OCI-LY1 (cell line): ENCODE measurements around the gene CNTNAP5.

Source experiments
- H2AFZ ChIP-seq: fragments of 200-600 bp; sonication (generic), shearing (Covaris generic); 2 replicates; pipeline ENCODE4 v1.6.0; 2014; ENCODE audit warnings: antibody characterized with exemption, mild to moderate bottlenecking, low read length
- H3F3A ChIP-seq: fragments of 200-600 bp; sonication (generic), shearing (Covaris generic); 2 replicates; pipeline ENCODE4 v1.6.0; 2014; ENCODE audit warnings: mild to moderate bottlenecking, antibody characterized with exemption, low read length, moderate library complexity; ENCODE audit not compliant: insufficient read depth
- H3K27ac ChIP-seq: fragments of 200-600 bp; sonication (generic); 2 replicates; pipeline ENCODE4 v1.5.1; 2014; ENCODE audit warnings: low read length, mixed run types, mild to moderate bottlenecking, low read depth; ENCODE audit not compliant: poor library complexity, severe bottlenecking
- H3K27me3 ChIP-seq: fragments of 200-600 bp; sonication (generic); 2 replicates; pipeline ENCODE4 v1.6.0; 2014; ENCODE audit warnings: antibody characterized with exemption, mild to moderate bottlenecking, low read length, moderate library complexity; ENCODE audit not compliant: insufficient read depth
- H3K36me3 ChIP-seq: fragments of 200-600 bp; sonication (generic); 2 replicates; pipeline ENCODE4 v1.6.1; 2014; ENCODE audit warnings: mild to moderate bottlenecking, antibody characterized with exemption, low read length, moderate library complexity, mixed read lengths; ENCODE audit not compliant: insufficient read depth
- H3K4me1 ChIP-seq: fragments of 200-600 bp; sonication (generic); 2 replicates; pipeline ENCODE4 v1.5.1; 2014; ENCODE audit warnings: mild to moderate bottlenecking, low read length, moderate library complexity; ENCODE audit not compliant: insufficient read depth, severe bottlenecking
- H3K4me2 ChIP-seq: fragments of 200-600 bp; sonication (generic), shearing (Covaris generic); 2 replicates; pipeline ENCODE4 v1.6.1; 2014; ENCODE audit warnings: low read length
- H3K4me3 ChIP-seq: fragments of 200-600 bp; sonication (generic); 2 replicates; pipeline ENCODE4 v1.5.1; 2014; ENCODE audit warnings: low read length, low read depth, mild to moderate bottlenecking, mixed read lengths; ENCODE audit not compliant: poor library complexity, severe bottlenecking
- H3K79me2 ChIP-seq: fragments of 200-600 bp; shearing (Covaris generic); 2 replicates; pipeline ENCODE4 v1.6.1; 2016; ENCODE audit warnings: mixed run types, low read length, mixed read lengths; ENCODE audit not compliant: insufficient read depth
- H3K9ac ChIP-seq: fragments of 200-600 bp; sonication (generic), shearing (Covaris generic); 2 replicates; pipeline ENCODE4 v1.6.1; 2014; ENCODE audit warnings: mild to moderate bottlenecking, low read length, mixed read lengths
- H3K9me2 ChIP-seq: fragments of 200-600 bp; sonication (generic), shearing (Covaris generic); 2 replicates; pipeline ENCODE4 v1.6.1; 2014; ENCODE audit warnings: low read depth, mild to moderate bottlenecking, low read length, mixed read lengths
- H3K9me3 ChIP-seq: fragments of 200-600 bp; shearing (Covaris generic); 2 replicates; pipeline ENCODE4 v1.6.1; 2014; ENCODE audit warnings: low read length, mixed read lengths
- H4K20me1 ChIP-seq: fragments of 200-600 bp; sonication (generic), shearing (Covaris generic); 2 replicates; pipeline ENCODE4 v1.6.0; 2016; ENCODE audit warnings: mild to moderate bottlenecking, low read length; ENCODE audit not compliant: insufficient read depth
- EZH2 ChIP-seq: fragments of 200-600 bp; sonication (generic), shearing (Covaris generic); IDR thresholded peaks from 2 replicates; pipeline ENCODE4 v1.8.0; 2017; ENCODE audit warnings: borderline replicate concordance, mixed run types, mild to moderate bottlenecking, antibody characterized with exemption, low read length, moderate library complexity, mixed read lengths
- TF ChIP-seq, protein P1 (sequence below): fragments of 200-600 bp; sonication (generic), shearing (Covaris generic); IDR thresholded peaks from 2 replicates; pipeline ENCODE4 v1.5.1; 2017; ENCODE audit warnings: mild to moderate bottlenecking, antibody characterized with exemption, low read length, moderate library complexity, mixed read lengths

CNTNAP5 gene

GRCh38 chr2:124171472-124172063, 146.5 kb downstream of the CNTNAP5 start:
- no peaks in the 10 kb centered on the region for H3K4me1 ChIP-seq
- H3K4me3 ChIP-seq, result no peak overlapping the region
- H3K79me2 ChIP-seq, result no peaks in the 10 kb centered on the region
- H3K27ac ChIP-seq, result no peak overlapping the region
- H3F3A ChIP-seq, result no peaks in the 10 kb centered on the region
- no peak overlapping the region for H3K4me2 ChIP-seq
- no peak for TF ChIP-seq EZH2
- TF ChIP-seq, protein P1, sequence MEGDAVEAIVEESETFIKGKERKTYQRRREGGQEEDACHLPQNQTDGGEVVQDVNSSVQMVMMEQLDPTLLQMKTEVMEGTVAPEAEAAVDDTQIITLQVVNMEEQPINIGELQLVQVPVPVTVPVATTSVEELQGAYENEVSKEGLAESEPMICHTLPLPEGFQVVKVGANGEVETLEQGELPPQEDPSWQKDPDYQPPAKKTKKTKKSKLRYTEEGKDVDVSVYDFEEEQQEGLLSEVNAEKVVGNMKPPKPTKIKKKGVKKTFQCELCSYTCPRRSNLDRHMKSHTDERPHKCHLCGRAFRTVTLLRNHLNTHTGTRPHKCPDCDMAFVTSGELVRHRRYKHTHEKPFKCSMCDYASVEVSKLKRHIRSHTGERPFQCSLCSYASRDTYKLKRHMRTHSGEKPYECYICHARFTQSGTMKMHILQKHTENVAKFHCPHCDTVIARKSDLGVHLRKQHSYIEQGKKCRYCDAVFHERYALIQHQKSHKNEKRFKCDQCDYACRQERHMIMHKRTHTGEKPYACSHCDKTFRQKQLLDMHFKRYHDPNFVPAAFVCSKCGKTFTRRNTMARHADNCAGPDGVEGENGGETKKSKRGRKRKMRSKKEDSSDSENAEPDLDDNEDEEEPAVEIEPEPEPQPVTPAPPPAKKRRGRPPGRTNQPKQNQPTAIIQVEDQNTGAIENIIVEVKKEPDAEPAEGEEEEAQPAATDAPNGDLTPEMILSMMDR, result no peak
- H2AFZ ChIP-seq, result no peak overlapping the region
- no peaks in the 10 kb centered on the region for H3K36me3 ChIP-seq
- no peaks in the 10 kb centered on the region for H4K20me1 ChIP-seq
- no peak overlapping the region for H3K9ac ChIP-seq
- H3K9me2 ChIP-seq, result no peaks in the 10 kb centered on the region
- H3K27me3 ChIP-seq, result no peaks in the 10 kb centered on the region
- H3K9me3 ChIP-seq, result no peaks in the 10 kb centered on the region

DNA sequence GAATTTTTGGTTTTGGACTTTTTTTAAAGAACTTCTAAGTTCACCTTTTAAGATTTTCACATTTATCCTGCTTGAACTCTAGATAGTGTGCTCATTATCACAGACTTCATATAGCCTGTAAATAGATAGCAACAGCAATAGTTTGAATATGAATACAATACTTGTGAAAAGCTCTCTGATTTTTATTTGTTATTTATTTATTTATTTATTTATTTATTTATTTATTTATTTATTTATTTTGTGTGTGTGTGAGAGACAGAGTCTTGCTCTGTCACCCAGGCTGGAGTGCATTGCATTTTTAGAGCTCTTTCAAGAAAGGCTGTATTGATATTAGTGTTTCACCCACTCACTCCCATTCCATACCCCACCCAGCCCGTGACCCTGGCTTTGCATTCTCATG, 153.6 kb downstream of the CNTNAP5 start:
- Histone ChIP-seq H4K20me1 (no peaks in the 10 kb centered on the region), H3K4me1 (no peaks in the 10 kb centered on the region), H3K27ac (no peak overlapping the region)

GRCh38 chr2:124180635-124181034, 155.5 kb downstream of the CNTNAP5 start:
- H4K20me1 ChIP-seq, result no peaks in the 10 kb centered on the region
- no peaks in the 10 kb centered on the region for H3K9me2 ChIP-seq
- H3F3A ChIP-seq, result no peaks in the 10 kb centered on the region
- H3K9ac ChIP-seq, result no peak overlapping the region
- no peak overlapping the region for H3K4me3 ChIP-seq
- H3K9me3 ChIP-seq, result no peaks in the 10 kb centered on the region
- H3K27ac ChIP-seq, result no peak overlapping the region
- no peak overlapping the region for H2AFZ ChIP-seq
- no peaks in the 10 kb centered on the region for H3K36me3 ChIP-seq
- H3K27me3 ChIP-seq, result no peaks in the 10 kb centered on the region
- H3K79me2 ChIP-seq, result no peaks in the 10 kb centered on the region
- no peak for TF ChIP-seq EZH2
- TF ChIP-seq, protein P1, result no peak
- H3K4me1 ChIP-seq, result no peaks in the 10 kb centered on the region
- H3K4me2 ChIP-seq, result no peak overlapping the region

More for the DNA sequence above, 153.6 kb downstream of the CNTNAP5 start:
- Histone ChIP-seq H3K79me2 (no peaks in the 10 kb centered on the region), H3F3A (no peaks in the 10 kb centered on the region), H3K9me3 (no peaks in the 10 kb centered on the region), H2AFZ (no peak overlapping the region), H3K4me3 (no peak overlapping the region), H3K9me2 (no peaks in the 10 kb centered on the region), H3K36me3 (no peaks in the 10 kb centered on the region), H3K9ac (no peak overlapping the region), H3K4me2 (no peak overlapping the region), H3K27me3 (no peaks in the 10 kb centered on the region)
- no peak for TF ChIP-seq EZH2
- TF ChIP-seq, protein P1, result no peak
